GM21717 (cell line): ENCODE results near the gene FRYL.

Experiments used
- ATAC-seq: cut with Tn5 transposase; IDR thresholded peaks from one replicate; pipeline ENCODE4 v1.9.1; 2021; ENCODE audit warnings: mild to moderate bottlenecking, moderate library complexity; ENCODE audit not compliant: unreplicated experiment

FRYL gene

GRCh38 chr4:48634688-48635308 is 145.3 kb downstream of the FRYL start:
- no peak for ATAC-seq

DNA sequence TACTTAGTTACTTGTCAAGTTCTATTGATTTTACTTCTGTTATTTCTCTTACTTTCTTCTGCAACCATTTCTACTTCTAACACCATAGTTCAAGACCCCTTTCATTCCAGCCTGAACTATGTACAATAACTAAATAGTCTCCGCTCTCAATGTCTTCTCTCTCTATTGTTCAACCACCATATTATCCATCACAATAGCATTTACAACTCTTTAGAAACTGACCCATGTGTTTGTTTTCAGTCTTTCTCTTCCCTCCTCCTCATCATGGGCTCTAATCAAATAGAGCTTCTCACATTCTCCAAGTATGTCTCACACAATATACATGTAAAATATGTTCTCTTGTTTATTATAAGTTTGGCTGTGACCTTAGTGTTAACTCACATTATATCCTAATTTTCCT is 146.4 kb downstream of the FRYL start:
- ATAC-seq: no peak

- ATAC-seq: no peak
Measured at GRCh38 chr4:48629458-48629857, 150.6 kb downstream of the FRYL start.

DNA sequence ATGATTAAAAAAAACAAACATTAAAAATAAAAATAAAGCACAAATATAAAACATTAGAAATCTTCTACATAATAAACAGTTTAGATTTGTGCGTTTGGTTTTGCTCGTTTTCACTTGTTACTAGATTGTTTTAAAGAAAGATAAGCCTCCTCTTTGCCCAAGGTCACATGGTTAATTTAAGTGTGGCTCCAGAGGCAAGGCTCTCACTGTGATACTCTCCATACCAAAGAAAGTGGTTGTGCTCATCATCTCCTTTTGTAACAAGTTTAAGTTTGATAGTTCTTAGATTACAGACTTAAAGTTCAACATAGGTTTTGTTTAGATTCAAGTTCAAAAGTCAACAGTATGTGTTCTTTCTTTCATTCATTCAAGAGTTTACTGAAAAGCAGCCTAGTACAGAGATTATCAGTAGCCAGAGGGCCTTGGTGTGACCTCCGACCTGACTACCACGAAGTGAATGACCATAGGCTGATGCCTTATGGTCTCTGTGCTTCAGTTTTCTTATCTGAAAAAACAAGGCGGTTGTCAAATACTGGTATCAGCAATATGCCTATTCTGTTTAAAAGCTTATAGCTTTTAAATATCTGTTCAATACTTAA is 156.8 kb downstream of the FRYL start:
- no peak for ATAC-seq

GRCh38 chr4:48620831-48621230 is 159.2 kb downstream of the FRYL start:
- no peak for ATAC-seq

GRCh38 chr4:48620093-48620492 is 160.0 kb downstream of the FRYL start:
- ATAC-seq: no peak

DNA sequence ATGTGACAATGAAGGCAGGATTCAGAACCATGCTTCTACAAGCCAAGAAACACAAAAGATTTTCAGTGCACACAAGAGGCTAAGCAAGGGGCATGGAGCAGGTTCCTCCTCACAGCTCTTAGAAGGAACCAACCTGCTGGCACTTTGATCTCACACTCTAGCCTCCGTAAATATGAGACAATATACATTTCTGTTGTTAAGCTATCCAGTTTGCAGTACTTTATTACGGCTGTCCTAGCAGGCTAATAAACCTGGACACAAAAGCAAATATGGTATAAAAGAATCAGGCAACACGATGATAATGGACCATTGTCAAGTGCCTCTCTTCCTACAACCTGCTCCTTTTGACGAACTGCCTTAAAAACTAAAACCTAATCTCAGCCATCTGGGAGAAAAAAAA is 175.6 kb downstream of the FRYL start:
- ATAC-seq: no peak

DNA sequence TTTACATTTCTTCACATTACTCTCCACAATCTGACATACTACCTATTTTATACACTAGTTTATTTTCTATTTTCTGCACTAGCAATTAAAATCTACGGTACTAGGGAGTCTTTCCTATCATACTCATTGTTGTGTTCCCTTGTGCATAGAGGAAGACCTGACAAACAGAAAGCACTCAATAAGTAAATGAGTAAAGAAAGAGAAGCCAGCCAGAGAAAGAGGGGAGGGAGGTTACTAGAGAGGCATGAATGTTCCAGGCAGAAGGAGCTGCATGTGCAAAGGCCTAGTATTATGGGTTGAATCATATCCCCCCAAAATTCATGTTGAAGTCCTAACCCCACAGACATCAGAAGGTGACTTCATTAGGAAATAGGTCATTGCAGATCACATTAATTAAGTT is 176.0 kb downstream of the FRYL start:
- ATAC-seq: no peak

GRCh38 chr4:48603366-48604003 is 176.6 kb downstream of the FRYL start:
- ATAC-seq: no peak

DNA sequence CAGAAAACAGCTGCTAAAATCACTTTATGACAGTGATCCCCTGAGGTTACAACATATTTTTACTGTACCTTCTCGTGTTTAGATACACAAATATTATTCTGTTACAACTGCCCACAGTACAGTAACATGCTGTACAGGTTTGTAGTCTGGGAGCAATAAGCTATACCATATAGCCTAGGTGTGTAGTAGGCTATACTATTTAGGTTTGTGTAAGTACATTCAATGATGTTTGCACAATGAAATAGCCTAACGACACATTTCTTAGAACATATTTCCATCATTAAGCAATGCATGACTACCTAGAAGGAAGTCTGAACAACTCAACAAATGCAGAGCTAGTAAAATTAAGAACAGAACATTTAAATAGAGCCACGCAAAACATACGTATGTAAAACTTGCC is 177.3 kb downstream of the FRYL start:
- ATAC-seq: no peak

GRCh38 chr4:48602222-48602621 is 177.9 kb downstream of the FRYL start:
- ATAC-seq: no peak

GRCh38 chr4:48596336-48596735 is 183.7 kb downstream of the FRYL start:
- ATAC-seq: no peak

GRCh38 chr4:48594180-48594579 is 185.9 kb downstream of the FRYL start:
- no peak for ATAC-seq

GRCh38 chr4:48591372-48591771 is 188.7 kb downstream of the FRYL start:
- no peak for ATAC-seq

DNA sequence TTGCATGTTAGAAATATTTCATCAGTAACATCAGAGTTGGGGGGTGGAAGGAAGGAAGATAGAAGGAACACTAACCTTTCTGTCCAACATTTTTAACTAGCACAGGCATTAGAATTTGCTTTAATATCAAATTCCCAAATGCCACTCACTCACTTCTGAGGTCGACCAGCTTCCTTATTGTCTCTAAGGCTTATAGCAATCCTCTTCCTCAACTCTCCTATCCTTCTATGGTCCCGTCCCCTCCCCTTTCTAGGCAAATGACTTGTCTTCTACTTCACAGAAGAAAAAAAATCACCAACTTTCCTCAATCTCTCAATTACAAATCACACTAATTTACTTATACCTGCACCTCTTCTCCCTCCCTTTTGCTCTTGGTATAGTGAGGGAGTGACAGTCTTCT is 189.2 kb downstream of the FRYL start:
- no peak for ATAC-seq

GRCh38 chr4:48589098-48589445 is 191.0 kb downstream of the FRYL start:
- no peak for ATAC-seq

GRCh38 chr4:48588230-48589097 is 191.6 kb downstream of the FRYL start:
- ATAC-seq: no peak

DNA sequence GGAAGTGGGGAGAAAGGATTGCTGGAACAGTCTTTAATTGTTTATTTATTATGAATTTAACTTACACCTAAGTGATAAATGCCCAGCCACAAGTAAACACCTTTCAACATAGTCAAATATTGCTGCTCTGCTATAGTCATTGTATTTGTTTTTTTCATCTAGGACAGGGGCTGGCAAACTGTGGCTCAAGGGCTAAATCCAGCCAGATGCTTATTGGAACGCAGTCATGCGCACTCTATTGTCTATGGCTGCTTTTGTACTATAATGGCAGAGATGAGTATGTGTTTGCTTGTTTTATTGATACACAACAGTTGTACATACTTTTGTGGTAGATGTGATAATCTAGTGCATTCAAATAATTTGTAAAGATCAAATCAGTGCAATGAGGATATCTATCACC is 194.7 kb downstream of the FRYL start:
- ATAC-seq: no peak

GRCh38 chr4:48578132-48578968 is 201.7 kb downstream of the FRYL start:
- peak; percentile 76 for ATAC-seq

DNA sequence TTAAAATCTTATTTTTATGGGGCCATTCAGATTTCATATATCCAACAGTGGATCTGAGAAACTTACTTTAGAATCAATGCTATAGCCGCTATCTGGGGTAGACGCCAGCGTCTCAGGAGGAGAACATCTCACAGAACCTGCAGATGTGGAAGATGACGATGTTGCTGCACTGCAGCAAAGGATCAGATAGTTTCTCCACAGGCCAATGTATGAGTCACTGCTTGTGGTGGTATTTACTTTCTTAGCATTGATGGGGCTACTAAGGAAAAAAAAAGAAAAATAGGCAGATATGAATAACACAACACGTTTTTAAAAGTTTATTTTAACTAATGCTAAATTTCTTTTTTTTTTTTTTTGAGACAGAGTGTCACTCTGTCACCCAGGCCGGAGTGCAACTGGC is 204.1 kb downstream of the FRYL start:
- ATAC-seq: no peak

DNA sequence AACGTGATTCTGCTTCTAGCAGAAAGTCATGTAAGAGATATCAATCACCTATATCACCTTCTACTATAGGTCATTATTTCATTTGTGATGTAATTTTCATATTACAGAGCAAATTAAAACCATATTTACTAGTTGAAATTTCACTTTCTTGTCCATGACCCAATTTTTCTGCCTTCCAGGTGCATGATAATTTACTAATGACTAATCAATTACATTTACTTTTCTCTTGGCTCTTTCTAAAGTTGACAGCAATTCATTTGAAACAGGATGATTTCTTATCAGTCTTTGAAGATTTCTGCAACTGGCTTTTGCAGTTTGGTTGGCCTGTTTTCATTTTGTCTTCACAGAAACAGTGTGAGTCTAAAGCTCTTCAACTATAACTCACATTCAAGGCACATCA is 208.6 kb downstream of the FRYL start:
- no peak for ATAC-seq
